KMS-11 (cell line): ENCODE measurements around the gene NR1I3.

Source experiments
- H2AFZ ChIP-seq: fragments of 200-600 bp; sonication (generic); 2 replicates; pipeline ENCODE4 v1.6.1; 2016; ENCODE audit warnings: antibody characterized with exemption, mixed run types, low read depth
- H3K27ac ChIP-seq: fragments of 200-600 bp; sonication (generic); 2 replicates; pipeline ENCODE4 v1.6.1; 2016; ENCODE audit warnings: mild to moderate bottlenecking, mixed run types
- H3K27me3 ChIP-seq: fragments of 200-600 bp; sonication (generic); 2 replicates; pipeline ENCODE4 v1.6.1; 2017; ENCODE audit warnings: mild to moderate bottlenecking, low read depth, mixed run types, moderate library complexity; ENCODE audit not compliant: insufficient read depth
- H3K36me3 ChIP-seq: fragments of 200-600 bp; sonication (generic); 2 replicates; pipeline ENCODE4 v1.6.1; 2017; ENCODE audit warnings: mild to moderate bottlenecking, mixed run types; ENCODE audit not compliant: insufficient read depth
- H3K4me1 ChIP-seq: fragments of 200-600 bp; sonication (generic); 2 replicates; pipeline ENCODE4 v1.6.1; 2016; ENCODE audit warnings: mild to moderate bottlenecking, low read depth, mixed run types; ENCODE audit not compliant: poor library complexity, severe bottlenecking
- H3K4me2 ChIP-seq: fragments of 200-600 bp; sonication (generic); 2 replicates; pipeline ENCODE4 v1.7.0; 2016; ENCODE audit warnings: mild to moderate bottlenecking, mixed run types
- H3K4me3 ChIP-seq: fragments of 200-600 bp; sonication (generic); IDR thresholded peaks from 2 replicates; pipeline ENCODE4 v1.6.1; 2017; ENCODE audit warnings: low read depth, low read length, mixed read lengths; ENCODE audit not compliant: insufficient read depth
- H3K79me2 ChIP-seq: fragments of 200-600 bp; sonication (generic); 2 replicates; pipeline ENCODE4 v1.6.1; 2016; ENCODE audit warnings: low read depth, mixed run types; ENCODE audit not compliant: insufficient read depth
- H3K9ac ChIP-seq: fragments of 200-600 bp; sonication (generic); 2 replicates; pipeline ENCODE4 v1.6.1; 2016; ENCODE audit warnings: mild to moderate bottlenecking, mixed run types
- H4K20me1 ChIP-seq: fragments of 200-600 bp; sonication (generic); 2 replicates; pipeline ENCODE4 v1.6.1; 2016; ENCODE audit warnings: mild to moderate bottlenecking, mixed run types; ENCODE audit not compliant: insufficient read depth
- TF ChIP-seq, protein P1 (sequence below): fragments of 200-600 bp; sonication (generic); conservative IDR thresholded peaks from 2 replicates; pipeline ENCODE4 v1.6.1; 2017; ENCODE audit warnings: low read depth, mild to moderate bottlenecking, antibody characterized with exemption, low read length, moderate library complexity, mixed read lengths

Gene NR1I3

DNA sequence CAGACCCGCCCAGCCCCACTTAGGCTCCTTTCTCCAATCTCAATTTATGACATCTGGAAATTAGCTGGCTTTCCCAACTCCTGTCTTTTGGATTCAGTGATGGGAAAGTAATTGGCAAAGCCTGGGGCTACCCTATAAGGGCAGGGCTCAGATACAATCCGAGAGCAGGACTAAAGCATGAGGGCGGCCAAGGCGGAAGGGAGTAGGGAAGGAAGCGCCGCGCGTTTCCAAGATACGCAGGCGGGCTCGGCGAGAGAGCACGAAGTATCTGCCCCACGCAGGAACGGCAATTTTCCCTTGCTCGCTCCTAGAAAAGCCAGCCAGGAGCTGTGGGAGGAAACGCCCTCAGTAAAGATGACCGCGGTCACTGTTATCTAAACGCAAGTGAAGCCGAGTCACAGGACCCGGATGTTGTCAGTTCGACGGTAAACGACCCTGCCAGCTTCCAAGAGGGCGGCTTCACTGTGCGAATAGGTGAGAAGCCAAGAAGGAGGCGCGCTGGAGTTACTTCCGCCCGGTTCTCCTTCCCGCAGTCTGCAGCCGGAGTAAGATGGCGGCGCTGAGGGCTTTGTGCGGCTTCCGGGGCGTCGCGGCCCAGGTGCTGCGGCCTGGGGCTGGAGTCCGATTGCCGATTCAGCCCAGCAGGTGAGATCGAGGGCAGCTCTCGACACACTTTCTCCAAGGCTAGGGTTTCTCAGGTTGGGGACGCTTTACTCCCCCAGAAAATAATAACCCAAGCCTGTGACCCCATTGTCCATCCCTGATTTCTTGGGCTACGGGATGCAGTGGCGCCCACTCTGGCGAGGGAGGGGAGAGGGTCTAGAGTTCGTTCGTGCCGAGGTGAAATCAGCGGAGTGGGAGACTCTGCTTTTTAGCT lies 35.9 kb downstream of the NR1I3 start, which contains the start of gene NDUFS2:
NDUFS2 (plus strand) TSS at position 532 of the 877 bp plus-strand sequence; CDS start at position 551, 19 bp downstream.
- peak within 1 kb of the TSS; percentile 94 for H2AFZ ChIP-seq
- no peaks in the 10 kb centered on the region; the same call in 1 of the 2 replicates for H3K27me3 ChIP-seq
- TF ChIP-seq, protein P1, sequence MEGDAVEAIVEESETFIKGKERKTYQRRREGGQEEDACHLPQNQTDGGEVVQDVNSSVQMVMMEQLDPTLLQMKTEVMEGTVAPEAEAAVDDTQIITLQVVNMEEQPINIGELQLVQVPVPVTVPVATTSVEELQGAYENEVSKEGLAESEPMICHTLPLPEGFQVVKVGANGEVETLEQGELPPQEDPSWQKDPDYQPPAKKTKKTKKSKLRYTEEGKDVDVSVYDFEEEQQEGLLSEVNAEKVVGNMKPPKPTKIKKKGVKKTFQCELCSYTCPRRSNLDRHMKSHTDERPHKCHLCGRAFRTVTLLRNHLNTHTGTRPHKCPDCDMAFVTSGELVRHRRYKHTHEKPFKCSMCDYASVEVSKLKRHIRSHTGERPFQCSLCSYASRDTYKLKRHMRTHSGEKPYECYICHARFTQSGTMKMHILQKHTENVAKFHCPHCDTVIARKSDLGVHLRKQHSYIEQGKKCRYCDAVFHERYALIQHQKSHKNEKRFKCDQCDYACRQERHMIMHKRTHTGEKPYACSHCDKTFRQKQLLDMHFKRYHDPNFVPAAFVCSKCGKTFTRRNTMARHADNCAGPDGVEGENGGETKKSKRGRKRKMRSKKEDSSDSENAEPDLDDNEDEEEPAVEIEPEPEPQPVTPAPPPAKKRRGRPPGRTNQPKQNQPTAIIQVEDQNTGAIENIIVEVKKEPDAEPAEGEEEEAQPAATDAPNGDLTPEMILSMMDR: no peak; the same call in 1 of the 2 replicates
- H3K4me2 ChIP-seq: peak within 1 kb of the TSS; percentile 94
- peak within 1 kb of the TSS; percentile 60 for H3K27ac ChIP-seq
- peaks cover 18% of the 10 kb centered on the region for H3K4me1 ChIP-seq
- H3K9ac ChIP-seq: peak within 1 kb of the TSS; percentile 73
- no peaks in the 10 kb centered on the region for H4K20me1 ChIP-seq
- H3K4me3 ChIP-seq: peak within 1 kb of the TSS; percentile 100
- no peaks in the 10 kb centered on the region; the same call in 1 of the 2 replicates for H3K36me3 ChIP-seq
- peaks cover 14% of the 10 kb centered on the region; the same call in 1 of the 2 replicates for H3K79me2 ChIP-seq

DNA sequence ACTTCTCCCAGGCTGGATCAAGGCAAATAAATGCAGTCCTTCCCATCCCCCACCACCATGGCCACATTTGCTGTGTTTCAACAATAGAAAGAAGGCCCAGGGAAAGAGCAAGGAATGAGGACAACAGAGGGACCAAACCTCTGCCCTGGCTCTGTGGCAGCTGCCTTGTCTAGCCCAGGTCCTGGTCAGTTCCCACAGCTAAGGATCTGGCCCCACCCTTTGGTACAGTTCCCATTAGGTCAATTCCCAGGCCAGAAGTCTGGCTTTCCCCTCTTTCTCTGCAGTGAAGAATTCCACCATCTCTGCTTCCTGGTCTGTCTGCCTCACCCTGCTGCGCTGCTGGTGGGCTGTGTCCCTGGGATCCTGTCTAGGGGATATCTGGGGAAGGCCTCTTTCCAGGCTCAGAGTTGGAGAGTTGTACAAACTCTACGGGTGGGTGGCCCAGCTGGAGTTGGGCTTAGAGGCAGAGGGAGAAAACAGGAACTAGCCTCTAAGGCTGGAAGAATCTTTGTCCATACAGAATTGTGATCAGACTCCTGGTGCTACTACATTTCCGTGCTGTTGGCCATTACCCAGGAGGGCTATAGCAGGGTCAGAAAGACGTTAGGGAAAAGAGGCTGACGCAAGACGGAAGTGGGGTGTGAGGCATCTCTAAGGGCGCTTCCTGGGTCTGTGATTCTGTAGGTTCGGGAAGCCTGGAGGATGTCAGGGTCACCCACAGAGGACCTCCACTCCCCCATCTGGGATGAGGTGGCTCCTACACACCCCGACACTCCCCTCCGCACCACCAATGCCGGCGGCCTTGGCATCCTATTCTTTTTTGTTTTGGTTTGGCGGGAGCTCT lies 36.8 kb downstream of the NR1I3 start:
- TF ChIP-seq, protein P1: no peak
- H3K79me2 ChIP-seq: peaks cover 14% of the 10 kb centered on the region; the same call in 1 of the 2 replicates
- H3K9ac ChIP-seq: peak overlapping the region; percentile 73
- no peaks in the 10 kb centered on the region for H3K36me3 ChIP-seq
- H4K20me1 ChIP-seq: no peaks in the 10 kb centered on the region
- peak overlapping the region; percentile 60 for H3K27ac ChIP-seq
- H3K27me3 ChIP-seq: no peaks in the 10 kb centered on the region; the same call in 1 of the 2 replicates
- peak overlapping the region; percentile 94 for H3K4me2 ChIP-seq
- H3K4me3 ChIP-seq: peak overlapping the region; percentile 100
- H3K4me1 ChIP-seq: peaks cover 18% of the 10 kb centered on the region
- peak overlapping the region; percentile 94 for H2AFZ ChIP-seq

DNA sequence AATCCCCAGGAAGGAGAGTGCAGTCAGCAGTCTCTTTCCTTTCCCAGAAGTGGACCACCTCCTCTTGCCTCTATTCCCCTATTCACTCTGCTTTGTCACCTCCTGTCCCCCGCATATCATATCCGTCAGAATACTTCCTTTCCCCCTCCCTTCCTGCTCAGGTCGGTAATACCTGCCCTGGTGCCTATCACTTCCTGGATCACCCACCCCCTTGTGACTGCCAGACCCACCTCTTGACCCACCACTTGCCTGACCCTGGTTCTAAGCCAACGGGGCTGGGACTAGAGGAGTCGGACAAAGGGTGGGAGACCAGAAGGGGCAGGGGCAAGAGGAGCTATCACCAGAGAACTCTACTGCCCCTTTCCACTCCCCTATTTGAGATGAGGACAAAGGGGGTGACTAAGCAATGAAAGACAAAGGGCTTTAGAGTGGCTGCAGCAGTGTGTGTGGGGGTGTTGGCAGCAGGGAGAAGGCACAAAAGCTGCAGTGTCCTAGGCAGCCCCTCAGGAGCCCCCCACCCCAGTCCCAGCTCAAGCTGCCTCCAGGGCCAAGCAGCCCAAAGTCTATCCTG lies 37.5 kb downstream of the NR1I3 start:
- TF ChIP-seq, protein P1: no peak
- H3K27me3 ChIP-seq: no peaks in the 10 kb centered on the region; the same call in 1 of the 2 replicates
- no peak overlapping the region for H3K4me2 ChIP-seq
- H3K79me2 ChIP-seq: peaks cover 14% of the 10 kb centered on the region; the same call in 1 of the 2 replicates
- H3K4me3 ChIP-seq: no peak overlapping the region
- H2AFZ ChIP-seq: peak overlapping the region; percentile 94; the same call in 1 of the 2 replicates
- H4K20me1 ChIP-seq: no peaks in the 10 kb centered on the region
- no peak overlapping the region for H3K9ac ChIP-seq
- no peaks in the 10 kb centered on the region for H3K36me3 ChIP-seq
- H3K4me1 ChIP-seq: peaks cover 18% of the 10 kb centered on the region
- no peak overlapping the region for H3K27ac ChIP-seq
